DOHH2 (cell line): ENCODE results near the gene QRFP.

Experiments
- H3F3A ChIP-seq: fragments of 200-600 bp; sonication (generic), shearing (Covaris generic); 2 replicates; pipeline ENCODE4 v1.6.0; 2016; ENCODE audit warnings: antibody characterized with exemption, mild to moderate bottlenecking; ENCODE audit not compliant: control insufficient read depth, insufficient read depth
- H3K27ac ChIP-seq: fragments of 200-600 bp; sonication (generic); 2 replicates; pipeline ENCODE4 v1.5.1; 2014; ENCODE audit warnings: low read depth, mild to moderate bottlenecking, low read length, moderate library complexity
- H3K27me3 ChIP-seq: fragments of 200-600 bp; sonication (generic); 2 replicates; pipeline ENCODE4 v1.6.1; 2014; ENCODE audit warnings: mild to moderate bottlenecking, low read length, mixed read lengths; ENCODE audit not compliant: control insufficient read depth
- H3K36me3 ChIP-seq: fragments of 200-600 bp; sonication (generic); 2 replicates; pipeline ENCODE4 v1.6.1; 2014; ENCODE audit warnings: mild to moderate bottlenecking, low read length, moderate library complexity, mixed read lengths; ENCODE audit not compliant: control insufficient read depth
- H3K4me1 ChIP-seq: fragments of 200-600 bp; sonication (generic); 2 replicates; pipeline ENCODE4 v1.6.1; 2014; ENCODE audit warnings: mild to moderate bottlenecking, low read length, mixed read lengths; ENCODE audit not compliant: control insufficient read depth
- H3K4me2 ChIP-seq: fragments of 200-600 bp; sonication (generic); 2 replicates; pipeline ENCODE4 v1.6.0; 2014; ENCODE audit warnings: mild to moderate bottlenecking, low read length, moderate library complexity
- H3K4me3 ChIP-seq: fragments of 200-600 bp; sonication (generic); 2 replicates; pipeline ENCODE4 v1.5.1; 2014; ENCODE audit warnings: mild to moderate bottlenecking, low read length, mixed read lengths
- H3K79me2 ChIP-seq: fragments of 200-600 bp; sonication (generic); 2 replicates; pipeline ENCODE4 v1.6.1; 2014; ENCODE audit warnings: mild to moderate bottlenecking, low read length, mixed read lengths; ENCODE audit not compliant: control insufficient read depth
- H3K9me2 ChIP-seq: fragments of 200-600 bp; sonication (generic); replicated peaks from 2 replicates; pipeline ENCODE4 v1.6.1; 2014; ENCODE audit warnings: mild to moderate bottlenecking, low read length, mixed read lengths; ENCODE audit not compliant: control insufficient read depth
- H3K9me3 ChIP-seq: fragments of 200-600 bp; sonication (generic); 2 replicates; pipeline ENCODE4 v1.6.1; 2014; ENCODE audit warnings: antibody characterized with exemption, low read length, mixed read lengths; ENCODE audit not compliant: control insufficient read depth, insufficient read depth
- H4K20me1 ChIP-seq: fragments of 200-600 bp; sonication (generic); 2 replicates; pipeline ENCODE4 v1.6.0; 2014; ENCODE audit warnings: low read depth, mild to moderate bottlenecking, antibody characterized with exemption, low read length, moderate library complexity; ENCODE audit not compliant: control insufficient read depth, insufficient read depth
- CTCF ChIP-seq: fragments of 200-600 bp; sonication (generic); IDR thresholded peaks from one replicate; pipeline ENCODE4 v1.5.1; 2014; ENCODE audit warnings: antibody characterized with exemption, mild to moderate bottlenecking, low read depth, low read length; ENCODE audit not compliant: poor library complexity, severe bottlenecking
- EZH2phosphoT487 ChIP-seq: fragments of 200-600 bp; sonication (generic); IDR thresholded peaks from 2 replicates; pipeline ENCODE4 v1.6.1; 2017; ENCODE audit warnings: borderline replicate concordance, mild to moderate bottlenecking, antibody characterized with exemption, low read length, moderate library complexity, mixed read lengths

The QRFP gene

GRCh38 chr9:130896233-130897014 is at the start of gene QRFP:
TSS of gene QRFP (minus strand) at chr9:130896812. CDS start at chr9:130893838, 2,974 bp downstream.
- H3K79me2 ChIP-seq: no peaks in the 10 kb centered on the region
- no peaks in the 10 kb centered on the region for H3K4me1 ChIP-seq
- no peaks in the 10 kb centered on the region for H3K9me2 ChIP-seq
- TF ChIP-seq CTCF (no peak), EZH2phosphoT487 (no peak)
- no peaks in the 10 kb centered on the region for H3K36me3 ChIP-seq
- H3F3A ChIP-seq: no peaks in the 10 kb centered on the region
- no peak within 1 kb of the TSS for H3K27ac ChIP-seq
- H4K20me1 ChIP-seq: no peaks in the 10 kb centered on the region
- H3K9me3 ChIP-seq: no peaks in the 10 kb centered on the region
- H3K4me3 ChIP-seq: no peak within 1 kb of the TSS
- H3K27me3 ChIP-seq: no peaks in the 10 kb centered on the region
- H3K4me2 ChIP-seq: no peak within 1 kb of the TSS

DNA sequence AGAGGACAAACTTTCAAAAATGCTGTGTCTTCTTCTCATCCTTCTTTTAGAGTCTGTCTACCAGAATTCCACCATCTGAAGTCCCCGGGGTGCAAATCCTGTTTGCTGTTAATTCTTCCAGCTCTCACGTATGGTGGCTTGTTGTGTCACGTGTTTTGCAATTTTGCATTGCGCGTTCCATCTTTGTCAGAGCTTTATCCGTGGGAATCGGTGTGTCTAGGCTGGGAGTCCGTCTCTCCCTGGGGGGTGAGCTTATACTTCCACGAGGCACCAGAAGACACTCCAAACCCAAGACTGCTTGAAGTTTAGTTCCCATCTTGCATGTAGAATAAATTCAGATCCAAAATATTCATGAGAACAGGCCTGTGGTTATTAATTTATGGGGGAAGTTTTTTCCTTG is 48.6 kb upstream of the QRFP start:
- no peak overlapping the region for H3K4me2 ChIP-seq
- H3K4me3 ChIP-seq: no peak overlapping the region
- H3K9me2 ChIP-seq: no peaks in the 10 kb centered on the region
- H3K36me3 ChIP-seq: no peaks in the 10 kb centered on the region
- peaks cover 13% of the 10 kb centered on the region for H3K27me3 ChIP-seq
- no peaks in the 10 kb centered on the region for H3K79me2 ChIP-seq
- H3F3A ChIP-seq: no peaks in the 10 kb centered on the region
- H3K4me1 ChIP-seq: no peaks in the 10 kb centered on the region
- H3K9me3 ChIP-seq: peaks cover 4% of the 10 kb centered on the region; the same call in 1 of the 2 replicates
- no peak for TF ChIP-seq EZH2phosphoT487
- TF ChIP-seq CTCF: no peak
- no peak overlapping the region for H3K27ac ChIP-seq
- H4K20me1 ChIP-seq: no peaks in the 10 kb centered on the region

- Histone ChIP-seq H3K36me3 (no peaks in the 10 kb centered on the region), H3K9me3 (peaks cover under 1% of the 10 kb centered on the region; the same call in 1 of the 2 replicates), H4K20me1 (no peaks in the 10 kb centered on the region), H3K27ac (no peak overlapping the region), H3K4me1 (no peaks in the 10 kb centered on the region), H3K27me3 (peaks cover 17% of the 10 kb centered on the region), H3K9me2 (no peaks in the 10 kb centered on the region), H3K4me3 (no peak overlapping the region), H3F3A (no peaks in the 10 kb centered on the region), H3K4me2 (no peak overlapping the region), H3K79me2 (no peaks in the 10 kb centered on the region)
- TF ChIP-seq CTCF (no peak), EZH2phosphoT487 (no peak)
These were observed 48.0 kb upstream of the QRFP start for GRCh38 chr9:130944510-130945058.
